ENCODE measurements around the gene IL4.
"Not testable (repeated sequence)": the region's sequence is repeated elsewhere in the genome, so short reads cannot be mapped to it uniquely, and the experiment has no call there.

The IL4 gene

GRCh38 chr5:132673939-132674630 is at the start of gene IL4:
Gene IL4, plus strand, starts transcription at chr5:132673989. Its CDS starts 62 bp downstream, at chr5:132674051.
- DNase-seq: no peak

DNA sequence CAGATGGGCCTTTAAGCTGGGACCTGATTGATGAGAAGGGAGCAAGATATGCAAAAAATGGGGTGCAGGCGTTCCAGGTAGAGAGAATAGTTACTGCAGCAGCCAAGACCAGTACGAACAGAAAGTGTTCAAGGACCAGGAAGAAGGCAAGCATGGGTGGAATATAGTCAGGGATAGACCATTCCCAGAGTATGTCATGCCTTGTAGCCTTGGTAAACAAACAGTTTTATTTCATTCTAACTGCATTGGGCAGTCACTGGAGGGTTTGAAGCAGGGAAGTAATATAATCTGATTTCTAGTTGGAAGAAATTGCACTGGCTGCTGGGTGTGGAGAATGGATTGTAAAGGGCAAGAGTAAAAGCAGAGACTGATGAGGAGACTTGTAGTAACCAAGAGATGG is 46.3 kb upstream of the IL4 start:
- DNase-seq: no peak

DNA sequence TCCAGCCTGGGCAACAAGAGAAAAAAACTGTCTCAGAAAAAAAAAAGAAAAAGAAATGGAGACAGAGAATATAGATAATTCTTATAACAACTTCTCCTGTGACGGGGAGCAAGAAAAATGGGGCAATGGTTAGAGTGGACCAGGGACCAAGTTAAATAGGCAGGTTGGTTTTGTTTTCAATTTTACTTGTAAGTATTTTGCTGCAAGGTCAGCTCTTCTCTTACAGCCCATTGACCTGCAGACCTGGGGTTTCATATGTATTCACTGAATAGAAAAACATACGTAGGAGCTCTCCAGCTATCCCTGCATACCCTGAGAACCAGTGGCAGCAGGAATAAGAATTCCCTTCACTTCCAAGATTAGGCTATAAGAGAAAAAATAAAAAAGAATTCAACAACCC is 45.0 kb upstream of the IL4 start:
- no peak for DNase-seq

DNA sequence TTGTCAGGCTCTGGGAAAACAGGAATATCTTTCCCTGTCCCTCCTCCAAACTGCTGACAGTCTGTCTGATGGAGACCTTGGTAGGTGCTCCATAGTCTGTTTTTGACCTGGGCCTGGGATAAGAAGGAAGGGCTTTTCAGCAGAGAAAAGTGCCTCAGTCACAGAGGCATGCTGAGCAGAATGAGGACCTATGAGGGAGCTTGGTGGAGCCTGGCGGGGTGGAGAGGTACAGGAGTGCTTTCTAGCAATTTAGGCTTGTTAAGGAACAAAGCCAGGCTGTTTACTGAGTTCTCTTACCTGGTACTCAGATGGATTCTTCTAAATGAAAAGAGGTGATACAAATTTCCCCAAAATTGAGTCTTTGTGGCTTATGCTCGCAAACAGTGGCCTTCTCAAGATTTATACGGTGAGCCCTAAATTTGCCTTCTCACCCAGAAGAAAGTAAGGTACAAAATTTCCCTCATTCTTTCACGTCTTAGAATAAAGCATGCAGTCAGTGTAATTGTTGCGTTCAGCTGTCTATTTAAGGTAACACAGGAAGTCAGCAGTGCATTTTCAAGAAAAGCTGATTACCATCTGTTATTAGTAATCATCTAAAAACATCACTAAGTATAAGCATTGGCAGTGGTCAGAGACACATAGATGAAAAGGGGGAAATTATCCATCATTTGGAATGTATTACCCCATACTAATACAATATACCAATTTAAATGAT is 44.4 kb upstream of the IL4 start:
- no peak for DNase-seq

DNA sequence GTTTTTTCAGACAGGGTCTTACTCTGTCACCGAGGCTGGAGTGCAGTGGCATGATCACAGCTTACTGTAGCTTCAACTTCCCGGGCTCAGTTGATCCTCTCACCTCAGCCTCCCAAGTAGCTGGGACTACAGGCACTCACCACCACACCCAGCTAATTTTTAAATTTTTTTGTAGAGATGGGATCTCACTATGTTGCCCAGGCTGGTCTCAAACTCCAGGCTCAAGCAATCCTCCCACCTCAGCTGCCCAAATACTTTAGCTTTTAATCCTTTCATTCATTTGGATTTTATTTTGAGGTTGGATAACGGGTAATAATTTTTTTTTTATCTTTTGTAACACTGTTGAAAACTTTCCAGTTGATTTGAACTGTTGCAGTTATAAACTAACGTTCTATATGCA is 40.2 kb upstream of the IL4 start:
- DNase-seq: not testable (repeated sequence)

DNA sequence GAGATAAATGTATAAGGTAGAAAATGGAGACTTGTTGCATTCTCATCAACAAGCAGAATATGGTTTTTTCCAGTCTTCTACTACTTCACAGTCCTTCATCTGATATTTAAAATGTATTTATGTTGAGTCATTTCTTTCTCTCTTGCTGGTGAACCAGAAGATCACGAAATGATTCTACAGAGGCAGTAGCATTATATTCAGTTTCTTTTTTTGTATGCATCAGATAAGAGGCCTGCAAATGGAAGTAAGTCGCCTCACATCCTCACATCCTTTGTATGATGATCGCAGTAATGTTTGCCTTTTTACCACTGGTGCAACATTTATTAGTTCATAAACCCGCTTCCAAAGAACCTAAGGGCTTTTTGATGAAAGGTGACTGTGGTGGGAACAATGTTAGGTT is 37.9 kb upstream of the IL4 start:
- no peak for DNase-seq

DNA sequence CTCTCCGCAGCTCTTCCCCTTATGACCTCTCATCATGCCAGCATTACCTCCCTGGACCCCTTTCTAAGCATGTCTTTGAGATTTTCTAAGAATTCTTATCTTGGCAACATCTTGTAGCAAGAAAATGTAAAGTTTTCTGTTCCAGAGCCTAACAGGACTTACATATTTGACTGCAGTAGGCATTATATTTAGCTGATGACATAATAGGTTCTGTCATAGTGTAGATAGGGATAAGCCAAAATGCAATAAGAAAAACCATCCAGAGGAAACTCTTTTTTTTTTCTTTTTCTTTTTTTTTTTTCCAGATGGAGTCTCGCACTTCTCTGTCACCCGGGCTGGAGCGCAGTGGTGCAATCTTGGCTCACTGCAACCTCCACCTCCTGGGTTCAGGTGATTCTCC is 36.5 kb upstream of the IL4 start:
- no peak for DNase-seq

DNA sequence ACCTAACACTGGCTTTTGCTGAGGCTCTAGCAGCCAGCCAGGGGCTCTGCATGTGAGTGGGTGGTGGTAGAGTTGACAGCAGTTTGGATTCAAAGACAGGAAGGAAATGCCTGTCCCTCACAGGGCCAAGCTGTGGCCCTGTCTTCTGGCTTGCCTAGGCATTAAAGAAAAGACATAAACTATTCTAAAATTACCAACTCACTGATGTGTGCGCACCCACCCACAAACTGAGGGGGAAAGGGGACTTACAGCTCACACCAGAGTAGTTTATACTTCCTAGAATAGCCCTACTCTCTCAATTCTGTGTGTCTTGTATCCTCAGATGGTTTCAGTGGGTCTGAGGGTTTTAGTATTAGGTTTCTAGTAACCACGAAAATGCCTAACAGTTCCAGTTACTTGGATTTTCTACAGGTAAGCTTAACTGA is 34.1 kb upstream of the IL4 start:
- no peak for DNase-seq

GRCh38 chr5:132640613-132641012 is 33.2 kb upstream of the IL4 start:
- no peak for DNase-seq

- no peak for DNase-seq
These were observed 32.5 kb upstream of the IL4 start for GRCh38 chr5:132641241-132641723.

- DNase-seq: no peak
These were observed 31.9 kb upstream of the IL4 start for GRCh38 chr5:132641841-132642240.

GRCh38 chr5:132644177-132644576 is 29.6 kb upstream of the IL4 start:
- no peak for DNase-seq

- no peak for DNase-seq
These were observed 27.1 kb upstream of the IL4 start for GRCh38 chr5:132646583-132647266.

DNA sequence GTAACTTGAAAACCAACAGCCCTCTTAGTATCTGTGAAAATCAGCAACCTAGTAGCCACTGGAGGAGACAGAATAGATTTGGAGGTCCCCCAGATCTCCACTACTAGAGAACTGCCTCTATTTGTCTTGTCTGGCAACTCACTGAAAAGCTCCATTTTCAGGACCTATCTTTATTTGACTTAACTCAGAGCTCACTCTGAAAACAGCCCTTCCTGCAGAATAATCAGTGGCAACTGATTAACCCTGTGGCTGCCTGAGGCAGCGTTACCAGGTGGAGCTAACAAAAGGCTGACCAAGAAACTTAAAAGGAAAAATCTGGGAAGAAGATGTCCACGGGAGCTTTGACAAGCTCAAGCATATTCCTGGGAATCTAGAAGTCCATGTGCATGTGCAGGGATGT is 26.3 kb upstream of the IL4 start:
- DNase-seq: no peak

DNA sequence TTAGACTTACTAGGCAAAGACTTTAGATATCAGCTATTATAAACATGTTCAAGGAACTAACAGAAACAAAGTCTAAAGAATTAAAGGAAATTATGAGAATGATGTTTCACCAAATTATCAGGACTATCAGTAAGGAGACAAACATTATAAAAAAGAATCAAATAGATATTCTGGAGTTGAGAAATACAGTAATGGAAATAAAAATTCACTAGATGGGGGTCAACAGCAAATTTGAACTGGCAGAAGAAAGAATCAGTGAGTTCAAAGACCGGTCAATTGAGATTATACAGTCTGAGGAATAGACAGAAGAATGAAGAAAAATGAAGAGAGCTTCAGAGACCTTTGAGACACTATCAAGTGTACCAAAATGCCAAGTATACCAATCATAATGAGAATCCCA is 25.4 kb upstream of the IL4 start:
- DNase-seq: no peak

GRCh38 chr5:132651838-132652469 is 21.8 kb upstream of the IL4 start:
- DNase-seq: no peak

- no peak for DNase-seq
These were observed 20.1 kb upstream of the IL4 start for GRCh38 chr5:132653716-132654115.

- no peak for DNase-seq
These were observed 17.7 kb upstream of the IL4 start for GRCh38 chr5:132655821-132656773.

GRCh38 chr5:132656774-132657355 is 16.9 kb upstream of the IL4 start:
- DNase-seq: no peak

- no peak for DNase-seq
These were observed 16.0 kb upstream of the IL4 start, which contains the start of gene IL13 for GRCh38 chr5:132657676-132658380. Gene IL13, plus strand, starts transcription at chr5:132658173. Its CDS starts 14 bp downstream, at chr5:132658187.

Data from midbrain (tissue), 1 donor.